ENCODE results near the gene METTL5. TPM values are rescaled to one million over a fixed set of nuclear protein-coding genes. Genes with fewer than 3 reads are reported as not detected.
A peak's percentile ranks its signal among the peaks of the same experiment; 100 is the strongest.

METTL5 gene
- polyA plus RNA-seq, 1 of the 3 experiments (the other 2 are of a cell fraction) = 40.7 TPM

DNA sequence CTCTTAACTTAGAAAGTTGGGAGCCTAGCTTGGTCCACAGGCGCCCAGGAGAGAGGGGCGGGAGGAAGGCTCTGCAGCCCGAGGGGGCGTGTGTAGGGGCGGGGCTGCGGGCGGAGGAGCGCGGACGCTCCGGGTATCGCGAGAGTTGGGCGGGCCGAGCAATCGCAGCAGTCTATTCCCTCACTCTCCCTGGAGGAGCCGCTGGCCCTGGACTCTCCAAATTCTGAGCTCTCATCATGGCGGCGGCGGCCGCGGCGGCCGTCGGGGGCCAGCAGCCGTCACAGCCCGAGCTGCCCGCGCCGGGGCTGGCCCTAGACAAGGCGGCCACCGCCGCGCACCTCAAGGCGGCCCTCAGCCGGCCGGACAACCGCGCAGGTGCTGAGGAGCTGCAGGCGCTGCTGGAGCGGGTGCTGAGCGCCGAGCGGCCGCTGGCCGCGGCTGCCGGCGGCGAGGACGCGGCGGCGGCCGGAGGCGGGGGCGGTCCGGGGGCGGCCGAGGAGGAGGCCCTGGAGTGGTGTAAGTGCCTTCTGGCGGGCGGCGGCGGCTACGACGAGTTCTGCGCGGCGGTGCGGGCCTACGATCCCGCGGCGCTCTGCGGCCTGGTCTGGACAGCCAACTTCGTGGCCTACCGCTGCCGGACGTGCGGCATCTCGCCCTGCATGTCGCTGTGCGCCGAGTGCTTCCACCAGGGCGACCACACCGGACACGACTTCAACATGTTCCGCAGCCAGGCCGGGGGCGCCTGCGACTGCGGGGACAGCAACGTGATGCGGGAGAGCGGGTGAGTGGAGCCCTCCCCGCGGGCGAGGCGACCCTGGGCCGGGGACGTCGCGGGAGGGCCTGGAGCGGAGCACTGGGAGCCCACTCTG, 2.8 kb upstream of the METTL5 start, which contains the start of gene UBR3 (continued):
- TF ChIP-seq, protein P1, sequence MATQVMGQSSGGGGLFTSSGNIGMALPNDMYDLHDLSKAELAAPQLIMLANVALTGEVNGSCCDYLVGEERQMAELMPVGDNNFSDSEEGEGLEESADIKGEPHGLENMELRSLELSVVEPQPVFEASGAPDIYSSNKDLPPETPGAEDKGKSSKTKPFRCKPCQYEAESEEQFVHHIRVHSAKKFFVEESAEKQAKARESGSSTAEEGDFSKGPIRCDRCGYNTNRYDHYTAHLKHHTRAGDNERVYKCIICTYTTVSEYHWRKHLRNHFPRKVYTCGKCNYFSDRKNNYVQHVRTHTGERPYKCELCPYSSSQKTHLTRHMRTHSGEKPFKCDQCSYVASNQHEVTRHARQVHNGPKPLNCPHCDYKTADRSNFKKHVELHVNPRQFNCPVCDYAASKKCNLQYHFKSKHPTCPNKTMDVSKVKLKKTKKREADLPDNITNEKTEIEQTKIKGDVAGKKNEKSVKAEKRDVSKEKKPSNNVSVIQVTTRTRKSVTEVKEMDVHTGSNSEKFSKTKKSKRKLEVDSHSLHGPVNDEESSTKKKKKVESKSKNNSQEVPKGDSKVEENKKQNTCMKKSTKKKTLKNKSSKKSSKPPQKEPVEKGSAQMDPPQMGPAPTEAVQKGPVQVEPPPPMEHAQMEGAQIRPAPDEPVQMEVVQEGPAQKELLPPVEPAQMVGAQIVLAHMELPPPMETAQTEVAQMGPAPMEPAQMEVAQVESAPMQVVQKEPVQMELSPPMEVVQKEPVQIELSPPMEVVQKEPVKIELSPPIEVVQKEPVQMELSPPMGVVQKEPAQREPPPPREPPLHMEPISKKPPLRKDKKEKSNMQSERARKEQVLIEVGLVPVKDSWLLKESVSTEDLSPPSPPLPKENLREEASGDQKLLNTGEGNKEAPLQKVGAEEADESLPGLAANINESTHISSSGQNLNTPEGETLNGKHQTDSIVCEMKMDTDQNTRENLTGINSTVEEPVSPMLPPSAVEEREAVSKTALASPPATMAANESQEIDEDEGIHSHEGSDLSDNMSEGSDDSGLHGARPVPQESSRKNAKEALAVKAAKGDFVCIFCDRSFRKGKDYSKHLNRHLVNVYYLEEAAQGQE (IDR thresholded peaks at IDR 0.05; ENCODE audit: low read depth, low read length) = 0 out of 2 replicates have a peak, but pooled peaks have one; percentile 50
- TF ChIP-seq FOXJ3 (CRISPR knock-in tag; IDR thresholded peaks at IDR 0.05) (no peak), TAF1 (IDR thresholded peaks at IDR 0.05; ENCODE audit: borderline replicate concordance, low read depth, low read length) (peak; percentile 98), CHD2 (IDR thresholded peaks at IDR 0.05; ENCODE audit: low read length, partially characterized antibody) (peak; percentile 100), POLR2AphosphoS5 (IDR thresholded peaks at IDR 0.05; ENCODE audit: low read depth, low read length) (peak; percentile 92)
- TF ChIP-seq, protein P2, sequence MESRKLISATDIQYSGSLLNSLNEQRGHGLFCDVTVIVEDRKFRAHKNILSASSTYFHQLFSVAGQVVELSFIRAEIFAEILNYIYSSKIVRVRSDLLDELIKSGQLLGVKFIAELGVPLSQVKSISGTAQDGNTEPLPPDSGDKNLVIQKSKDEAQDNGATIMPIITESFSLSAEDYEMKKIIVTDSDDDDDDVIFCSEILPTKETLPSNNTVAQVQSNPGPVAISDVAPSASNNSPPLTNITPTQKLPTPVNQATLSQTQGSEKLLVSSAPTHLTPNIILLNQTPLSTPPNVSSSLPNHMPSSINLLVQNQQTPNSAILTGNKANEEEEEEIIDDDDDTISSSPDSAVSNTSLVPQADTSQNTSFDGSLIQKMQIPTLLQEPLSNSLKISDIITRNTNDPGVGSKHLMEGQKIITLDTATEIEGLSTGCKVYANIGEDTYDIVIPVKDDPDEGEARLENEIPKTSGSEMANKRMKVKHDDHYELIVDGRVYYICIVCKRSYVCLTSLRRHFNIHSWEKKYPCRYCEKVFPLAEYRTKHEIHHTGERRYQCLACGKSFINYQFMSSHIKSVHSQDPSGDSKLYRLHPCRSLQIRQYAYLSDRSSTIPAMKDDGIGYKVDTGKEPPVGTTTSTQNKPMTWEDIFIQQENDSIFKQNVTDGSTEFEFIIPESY (IDR thresholded peaks at IDR 0.05; ENCODE audit: borderline replicate concordance, low read depth) = peak; percentile 97

DNA sequence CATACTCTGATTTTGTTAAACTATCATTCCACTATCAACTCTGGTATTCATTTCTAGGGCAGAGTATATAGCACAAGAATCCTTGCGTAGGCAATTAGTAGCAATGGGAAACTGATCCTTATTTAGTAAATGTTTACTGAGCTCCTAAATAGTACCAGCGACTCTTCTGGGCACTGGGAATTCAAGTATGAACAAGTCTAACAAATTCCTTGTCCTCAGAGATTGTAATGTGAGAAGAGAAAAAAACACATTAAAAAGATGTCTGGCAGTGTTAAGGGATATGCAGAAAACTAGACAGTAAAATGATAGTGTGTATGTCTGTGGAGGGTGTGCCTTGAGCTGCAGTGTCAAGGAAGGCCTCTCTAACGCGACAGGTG, 721 bp downstream of the METTL5 start:
- Histone ChIP-seq H3K79me2 (ENCODE audit: insufficient read depth) (peaks cover 69% of the 10 kb centered on the region), H3K9me2 (no peaks in the 10 kb centered on the region), H3K27ac (ENCODE audit: low read depth in 2 of 2, low read length in 1 of 2) (peak overlapping the region; percentile 61 to 73; a peak in 2 of 4 replicates), H3F3A (replicated peaks; ENCODE audit: insufficient read depth) (peaks cover 19% of the 10 kb centered on the region), H3K27me3 (ENCODE audit: insufficient read depth) (no peaks in the 10 kb centered on the region), H3K9ac (peak overlapping the region; percentile 76), H4K20me1 (ENCODE audit: insufficient read depth) (peaks cover 10% of the 10 kb centered on the region), H3K4me2 (peak overlapping the region; percentile 72), H3K4me3 (ENCODE audit: low read depth in 2 of 2, low read length in 1 of 2) (peak overlapping the region; percentile 77), H3K4me1 (ENCODE audit: control insufficient read depth in 1 of 2, insufficient read depth in 2 of 2, low read depth in 1 of 2, low read length in 1 of 2) (peaks cover 18 to 23% of the 10 kb centered on the region in 2 experiments; a peak in 3 of 4 replicates), H2AFZ (ENCODE audit: low read depth) (peak overlapping the region; percentile 94), H3K9me3 (no peaks in the 10 kb centered on the region), H3K36me3 (replicated peaks in 1 of 2; ENCODE audit: control insufficient read depth in 1 of 2, insufficient read depth in 2 of 2, low read length in 1 of 2) (peaks cover 9 to 11% of the 10 kb centered on the region in 2 experiments)
- POLR2A ChIA-PET = no interaction called here
- CTCF ChIA-PET = interaction anchor here (1.0 to 4.2 kb wide), 24 partner anchors 10 to 319 kb away, joined by 3 to 34 read pairs (median 6); partner anchors contain the start of genes CFAP210 and PHOSPHO2
- WGBS (ENCODE audit: low lambda C conversion rate) = 34% methylated on average over 4 of the region's 4 CpGs
- DNase-seq = no peak
- no peak for TF ChIP-seq TEAD4 (IDR thresholded peaks at IDR 0.05; ENCODE audit: borderline replicate concordance, insufficient read depth)
- no peak for TF ChIP-seq FOXM1 (IDR thresholded peaks at IDR 0.05; ENCODE audit: low read depth)
- TF ChIP-seq JUND (IDR thresholded peaks at IDR 0.05) = no peak
- no peak for TF ChIP-seq TCF12 (IDR thresholded peaks at IDR 0.05)
- TF ChIP-seq, protein P3, sequence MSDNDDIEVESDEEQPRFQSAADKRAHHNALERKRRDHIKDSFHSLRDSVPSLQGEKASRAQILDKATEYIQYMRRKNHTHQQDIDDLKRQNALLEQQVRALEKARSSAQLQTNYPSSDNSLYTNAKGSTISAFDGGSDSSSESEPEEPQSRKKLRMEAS (IDR thresholded peaks at IDR 0.05; ENCODE audit: low read depth) = no peak
- no peak for TF ChIP-seq MXI1 (IDR thresholded peaks at IDR 0.05; ENCODE audit: low read depth, low read length)
- TF ChIP-seq, protein P4, sequence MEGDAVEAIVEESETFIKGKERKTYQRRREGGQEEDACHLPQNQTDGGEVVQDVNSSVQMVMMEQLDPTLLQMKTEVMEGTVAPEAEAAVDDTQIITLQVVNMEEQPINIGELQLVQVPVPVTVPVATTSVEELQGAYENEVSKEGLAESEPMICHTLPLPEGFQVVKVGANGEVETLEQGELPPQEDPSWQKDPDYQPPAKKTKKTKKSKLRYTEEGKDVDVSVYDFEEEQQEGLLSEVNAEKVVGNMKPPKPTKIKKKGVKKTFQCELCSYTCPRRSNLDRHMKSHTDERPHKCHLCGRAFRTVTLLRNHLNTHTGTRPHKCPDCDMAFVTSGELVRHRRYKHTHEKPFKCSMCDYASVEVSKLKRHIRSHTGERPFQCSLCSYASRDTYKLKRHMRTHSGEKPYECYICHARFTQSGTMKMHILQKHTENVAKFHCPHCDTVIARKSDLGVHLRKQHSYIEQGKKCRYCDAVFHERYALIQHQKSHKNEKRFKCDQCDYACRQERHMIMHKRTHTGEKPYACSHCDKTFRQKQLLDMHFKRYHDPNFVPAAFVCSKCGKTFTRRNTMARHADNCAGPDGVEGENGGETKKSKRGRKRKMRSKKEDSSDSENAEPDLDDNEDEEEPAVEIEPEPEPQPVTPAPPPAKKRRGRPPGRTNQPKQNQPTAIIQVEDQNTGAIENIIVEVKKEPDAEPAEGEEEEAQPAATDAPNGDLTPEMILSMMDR (IDR thresholded peaks at IDR 0.05) = no peak
- TF ChIP-seq RCOR1 (IDR thresholded peaks at IDR 0.05; ENCODE audit: low read length) = no peak
- TF ChIP-seq SIN3A (IDR thresholded peaks at IDR 0.05; ENCODE audit: borderline replicate concordance, low read depth, low read length) = no peak
- TF ChIP-seq, protein P5, sequence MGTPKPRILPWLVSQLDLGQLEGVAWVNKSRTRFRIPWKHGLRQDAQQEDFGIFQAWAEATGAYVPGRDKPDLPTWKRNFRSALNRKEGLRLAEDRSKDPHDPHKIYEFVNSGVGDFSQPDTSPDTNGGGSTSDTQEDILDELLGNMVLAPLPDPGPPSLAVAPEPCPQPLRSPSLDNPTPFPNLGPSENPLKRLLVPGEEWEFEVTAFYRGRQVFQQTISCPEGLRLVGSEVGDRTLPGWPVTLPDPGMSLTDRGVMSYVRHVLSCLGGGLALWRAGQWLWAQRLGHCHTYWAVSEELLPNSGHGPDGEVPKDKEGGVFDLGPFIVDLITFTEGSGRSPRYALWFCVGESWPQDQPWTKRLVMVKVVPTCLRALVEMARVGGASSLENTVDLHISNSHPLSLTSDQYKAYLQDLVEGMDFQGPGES (IDR thresholded peaks at IDR 0.05; ENCODE audit: low read depth, low read length) = no peak
- TF ChIP-seq, protein P1 (IDR thresholded peaks at IDR 0.05; ENCODE audit: low read depth, low read length) = no peak

Measured in SK-N-SH (cell line).